HG03060 (cell line): ENCODE results near the gene SELPLG.
"Not testable (repeated sequence)": the region's sequence is repeated elsewhere in the genome, so short reads cannot be mapped to it uniquely, and the experiment has no call there.

Experiments used
- ATAC-seq: cut with Tn5 transposase; IDR thresholded peaks from one replicate; pipeline ENCODE4 v1.9.1; 2021; ENCODE audit warnings: low read depth, moderate number of reproducible peaks; ENCODE audit not compliant: unreplicated experiment

The SELPLG gene, protein sequence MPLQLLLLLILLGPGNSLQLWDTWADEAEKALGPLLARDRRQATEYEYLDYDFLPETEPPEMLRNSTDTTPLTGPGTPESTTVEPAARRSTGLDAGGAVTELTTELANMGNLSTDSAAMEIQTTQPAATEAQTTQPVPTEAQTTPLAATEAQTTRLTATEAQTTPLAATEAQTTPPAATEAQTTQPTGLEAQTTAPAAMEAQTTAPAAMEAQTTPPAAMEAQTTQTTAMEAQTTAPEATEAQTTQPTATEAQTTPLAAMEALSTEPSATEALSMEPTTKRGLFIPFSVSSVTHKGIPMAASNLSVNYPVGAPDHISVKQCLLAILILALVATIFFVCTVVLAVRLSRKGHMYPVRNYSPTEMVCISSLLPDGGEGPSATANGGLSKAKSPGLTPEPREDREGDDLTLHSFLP

DNA sequence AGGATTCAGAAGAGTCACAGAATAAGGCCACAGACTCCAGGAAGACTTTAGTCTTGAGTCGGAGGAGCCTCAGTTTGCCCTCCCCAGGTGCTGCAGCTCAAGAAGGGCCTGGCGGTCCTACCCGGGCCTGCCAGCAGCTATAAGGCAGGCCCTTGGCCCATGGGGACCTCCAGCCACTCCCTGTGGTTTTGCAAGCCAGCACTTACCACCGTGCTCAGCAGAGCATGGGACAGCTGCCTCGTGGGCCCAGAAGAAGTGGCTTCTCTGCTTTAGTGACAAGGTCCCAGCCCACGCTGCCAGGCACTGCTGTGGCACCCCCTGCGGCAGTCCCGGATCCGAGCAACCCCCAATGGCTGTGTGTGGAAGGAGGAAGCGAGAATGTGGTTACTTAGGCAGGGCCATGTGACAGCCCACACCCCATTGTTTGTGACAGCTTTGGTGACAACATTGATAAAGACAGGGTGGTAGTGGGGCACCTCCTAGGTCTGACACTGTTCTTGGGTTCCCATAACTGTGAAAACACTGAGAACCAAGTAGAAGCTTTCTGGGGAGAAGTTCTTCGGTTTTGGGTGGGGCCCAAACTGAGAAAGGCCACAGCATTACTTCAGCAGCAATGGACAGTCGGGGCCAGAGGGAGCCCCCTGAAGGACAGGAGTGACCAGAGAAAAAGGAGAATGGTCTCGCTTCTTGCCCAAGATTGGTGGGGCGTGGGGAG lies at the start of gene SELPLG:
TSS of gene SELPLG (minus strand) at position 361 of the 715 bp plus-strand sequence. CDS start 9,587 bp downstream, outside the sequence.
- peak; percentile 59 for ATAC-seq

DNA sequence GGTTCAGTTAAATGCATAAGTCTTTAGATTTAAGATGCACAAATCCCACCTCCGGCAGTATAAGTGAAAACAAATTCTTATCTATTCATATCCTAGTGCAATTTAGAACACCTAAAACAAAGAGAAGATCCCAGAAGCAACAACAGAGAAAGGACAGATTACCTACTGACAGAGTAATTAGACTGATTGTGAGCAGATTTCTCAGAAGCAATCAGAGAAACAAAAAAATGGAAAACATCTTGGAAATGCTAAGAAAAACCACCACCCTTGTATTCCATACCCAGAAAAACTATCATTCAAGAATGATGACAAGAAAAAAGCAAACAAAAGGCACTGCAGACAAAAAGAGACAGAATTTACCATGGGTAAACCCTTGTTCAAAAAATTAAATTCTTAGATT lies 47.6 kb upstream of the SELPLG start:
- no peak for ATAC-seq

- no peak for ATAC-seq
Measured at GRCh38 chr12:108679106-108679681, 45.5 kb upstream of the SELPLG start.

DNA sequence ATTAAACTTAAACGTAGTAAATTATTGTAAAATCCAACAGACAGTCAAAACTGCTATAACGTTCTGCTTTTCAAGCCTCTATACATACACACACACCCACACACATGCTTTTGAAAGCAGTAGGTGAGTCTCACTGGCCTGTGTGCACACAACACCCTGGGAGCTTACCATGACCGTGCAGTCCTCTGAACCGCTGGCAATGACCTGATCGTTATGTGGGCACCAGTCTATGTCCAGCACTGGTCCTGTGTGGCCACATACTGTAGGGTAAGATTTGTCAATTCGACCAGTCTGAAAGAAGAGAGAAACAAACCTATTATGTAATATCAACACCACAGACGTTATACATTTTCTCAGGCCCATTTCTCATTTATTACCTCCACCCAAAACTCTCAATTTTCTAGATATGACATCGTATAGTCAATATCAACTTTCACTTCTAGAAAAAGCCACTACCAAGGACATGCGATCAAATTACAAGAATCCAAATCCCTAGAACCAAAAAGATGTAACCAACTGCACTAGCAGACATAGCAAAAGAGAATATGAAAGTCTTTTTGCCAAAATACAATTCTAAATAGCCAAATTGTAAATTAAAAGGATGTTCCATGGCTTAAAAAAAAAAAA lies 44.5 kb upstream of the SELPLG start:
- ATAC-seq, result no peak

DNA sequence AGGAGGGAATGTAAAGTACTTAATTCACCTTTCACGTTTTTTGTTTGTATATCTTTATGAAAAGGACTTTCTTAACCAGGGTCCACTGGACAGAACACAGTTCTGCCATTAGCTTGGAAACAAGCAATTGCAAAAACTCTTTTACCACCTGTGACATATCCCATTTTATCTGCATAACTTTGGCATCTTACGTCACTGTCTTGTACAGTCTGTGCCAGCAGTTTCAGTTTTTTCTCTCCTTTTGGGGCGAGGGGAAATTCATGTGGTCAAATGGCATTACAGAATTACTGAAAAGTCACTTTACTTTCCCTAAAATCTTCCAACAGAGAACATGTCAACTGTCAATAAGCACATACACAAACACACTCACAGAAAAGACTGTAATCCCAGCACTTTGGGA lies 43.7 kb upstream of the SELPLG start:
- no peak for ATAC-seq

GRCh38 chr12:108676707-108677106 lies 43.0 kb upstream of the SELPLG start:
- no peak for ATAC-seq

DNA sequence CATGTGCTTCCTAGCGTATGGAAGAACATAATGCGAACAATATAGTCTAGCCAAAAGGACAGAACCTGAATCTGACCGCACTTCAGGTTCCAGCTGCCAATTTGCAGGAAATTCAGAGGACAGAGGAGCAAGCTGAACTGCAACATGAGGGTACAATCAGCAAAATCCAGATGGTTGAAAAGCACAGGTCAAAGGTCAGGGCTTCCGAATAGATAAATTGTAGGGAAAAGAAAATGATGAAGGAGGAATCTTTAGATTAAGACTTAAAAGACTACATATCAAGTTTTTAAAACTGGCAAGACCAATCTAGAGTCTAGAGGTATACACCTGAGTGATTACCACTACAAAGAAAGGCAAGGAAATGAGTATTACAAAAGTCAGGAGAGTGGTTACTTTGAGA lies 42.1 kb upstream of the SELPLG start:
- no peak for ATAC-seq

- no peak for ATAC-seq
Measured at GRCh38 chr12:108672054-108672453, 38.4 kb upstream of the SELPLG start.

DNA sequence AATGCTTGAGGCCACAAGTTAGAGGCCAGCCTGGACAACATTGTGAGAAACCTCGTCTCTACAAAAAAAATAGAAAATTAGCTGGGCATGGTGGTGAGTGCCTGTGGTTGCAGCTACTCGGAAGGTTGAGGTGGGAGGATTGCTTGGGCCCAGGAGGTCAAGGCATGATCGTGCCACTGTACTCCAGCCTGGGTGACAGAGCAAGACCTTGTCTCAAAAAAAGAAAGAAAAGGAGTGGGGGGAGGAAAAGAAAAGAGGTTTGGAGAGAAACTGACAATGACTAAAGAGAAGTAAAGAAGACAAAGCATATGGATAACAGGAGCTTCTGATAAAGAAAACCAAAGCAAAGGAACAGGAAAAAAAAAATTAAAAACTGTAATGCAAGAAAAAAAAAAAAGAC lies 37.4 kb upstream of the SELPLG start:
- ATAC-seq, result no peak

DNA sequence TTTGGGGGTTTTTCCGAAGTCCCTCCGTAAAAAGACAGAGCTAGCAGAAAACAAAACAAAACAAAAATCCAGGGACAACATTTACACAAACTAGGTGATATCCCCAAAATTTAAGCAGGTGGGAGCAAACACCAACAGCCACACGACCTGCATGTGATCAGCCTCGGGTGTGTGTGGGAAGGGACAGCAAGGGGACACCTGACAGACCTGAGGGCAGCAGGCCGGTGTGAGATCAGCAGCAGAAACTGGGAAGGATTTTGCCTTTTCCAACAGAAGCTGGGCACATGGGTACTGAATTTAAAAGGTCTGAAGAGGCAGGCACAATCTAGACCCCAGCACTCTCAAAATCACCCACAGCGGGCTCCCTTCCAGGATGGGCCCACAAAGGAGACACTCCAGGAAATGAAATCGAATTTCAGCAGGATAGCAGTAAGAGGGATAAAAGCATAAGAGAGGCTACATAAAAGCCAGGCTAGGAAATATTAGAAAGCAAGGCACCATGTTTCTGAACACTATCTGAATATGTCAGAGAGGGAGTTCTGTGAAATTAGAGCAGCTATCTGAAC lies 36.5 kb upstream of the SELPLG start:
- no peak for ATAC-seq

GRCh38 chr12:108668542-108668941 lies 34.8 kb upstream of the SELPLG start:
- no peak for ATAC-seq

GRCh38 chr12:108668063-108668462 lies 34.4 kb upstream of the SELPLG start:
- ATAC-seq, result no peak

- ATAC-seq, result no peak
Measured at GRCh38 chr12:108667349-108667748, 33.7 kb upstream of the SELPLG start.

GRCh38 chr12:108666401-108666881 lies 32.7 kb upstream of the SELPLG start:
- ATAC-seq, result no peak

- no peak for ATAC-seq
Measured at GRCh38 chr12:108665608-108666202, 32.0 kb upstream of the SELPLG start.

DNA sequence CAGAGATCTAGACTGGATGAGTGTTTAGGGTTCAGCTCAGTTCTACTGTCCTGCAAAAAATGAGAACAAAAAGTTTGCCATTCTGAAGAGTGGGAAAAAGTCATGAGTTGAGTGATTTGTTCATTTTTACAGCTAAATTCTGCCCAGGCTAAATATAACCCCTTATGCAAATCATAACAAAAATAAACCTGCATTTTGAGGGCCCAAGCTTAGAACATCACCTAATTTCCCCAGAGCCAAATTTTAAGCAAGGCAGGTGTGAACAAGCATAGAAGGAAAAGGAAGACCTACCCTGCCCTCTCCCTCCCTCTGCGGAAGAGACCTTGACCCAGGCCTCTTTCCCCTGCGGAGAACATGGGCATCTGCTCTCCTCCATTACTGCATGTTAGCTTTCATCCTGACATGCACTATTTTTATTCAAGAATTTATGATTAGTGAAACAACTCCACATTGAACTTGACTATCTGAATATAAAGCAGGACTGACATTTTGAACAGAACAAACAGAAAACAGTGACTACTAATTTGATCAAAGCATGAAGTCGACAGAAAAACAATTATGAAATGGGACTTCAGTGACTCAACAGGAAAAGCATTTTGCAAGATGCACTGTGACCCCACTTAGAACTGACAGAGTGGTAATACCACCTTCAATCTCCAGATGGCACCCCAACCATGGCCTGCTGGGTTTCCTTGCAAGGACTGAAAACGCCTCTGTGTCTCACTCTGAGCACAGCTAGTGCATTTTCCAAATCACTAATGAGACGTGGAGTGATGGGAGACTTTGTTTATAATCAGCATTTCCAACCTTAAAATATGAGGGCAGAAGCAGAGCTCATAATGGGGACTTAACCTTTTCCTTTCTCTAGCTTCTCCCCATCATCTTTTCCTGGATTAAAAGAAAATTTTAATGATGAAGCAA lies 30.9 kb upstream of the SELPLG start:
- ATAC-seq, result peak; percentile 55

DNA sequence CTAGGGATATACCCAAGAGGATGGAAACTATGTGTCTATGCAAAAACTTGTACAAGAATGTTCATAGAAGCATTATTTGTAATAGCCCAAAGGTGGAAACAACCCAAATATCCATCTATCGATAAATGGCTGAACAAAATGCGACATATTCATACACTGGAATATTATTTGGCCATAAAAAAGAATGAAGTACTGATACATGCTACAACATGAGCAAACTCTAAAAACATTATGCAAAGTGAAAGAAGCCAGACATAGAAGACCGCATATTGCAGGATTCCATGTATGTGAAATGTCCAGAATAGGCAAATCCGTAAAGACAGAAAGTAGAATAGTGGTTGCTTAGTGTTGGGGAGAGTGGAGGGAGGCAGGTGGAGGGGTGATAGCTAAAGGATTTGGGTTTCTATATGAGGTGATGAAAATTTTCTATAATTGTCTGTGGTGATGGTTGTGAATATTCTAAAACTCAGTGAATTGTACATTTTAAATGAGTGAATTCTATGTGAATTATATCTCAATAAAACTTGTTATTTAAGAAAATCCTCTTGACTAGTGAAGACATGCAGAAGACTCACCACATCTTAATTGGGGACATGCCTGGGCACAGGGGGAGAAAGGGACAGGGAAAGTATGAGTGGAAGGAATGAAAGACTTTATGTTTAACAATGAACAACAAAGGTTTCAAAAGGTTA lies 29.8 kb upstream of the SELPLG start:
- ATAC-seq, result no peak

GRCh38 chr12:108658115-108658514 lies 24.4 kb upstream of the SELPLG start:
- ATAC-seq, result not testable (repeated sequence)
